PC-3 (cell line): ENCODE measurements around the gene GATAD2A.

Experiments used
- CTCF ChIP-seq: fragments of 300-600 bp; sonication (generic); conservative IDR thresholded peaks from 2 replicates; pipeline ENCODE4 v1.5.1; 2017; ENCODE audit warnings: antibody characterized with exemption, low read depth, mild to moderate bottlenecking, low read length
- EZH2 ChIP-seq: fragments of 300-600 bp; sonication (generic); IDR thresholded peaks from one replicate; pipeline ENCODE4 v1.6.1; 2017; ENCODE audit warnings: antibody characterized with exemption, mild to moderate bottlenecking, low read length; ENCODE audit not compliant: unreplicated experiment
- EZH2phosphoT487 ChIP-seq: fragments of 300-600 bp; sonication (generic); IDR thresholded peaks from 2 replicates; pipeline ENCODE4 v1.6.1; 2018; ENCODE audit warnings: mild to moderate bottlenecking, antibody characterized with exemption, low read length, borderline replicate concordance

DNA sequence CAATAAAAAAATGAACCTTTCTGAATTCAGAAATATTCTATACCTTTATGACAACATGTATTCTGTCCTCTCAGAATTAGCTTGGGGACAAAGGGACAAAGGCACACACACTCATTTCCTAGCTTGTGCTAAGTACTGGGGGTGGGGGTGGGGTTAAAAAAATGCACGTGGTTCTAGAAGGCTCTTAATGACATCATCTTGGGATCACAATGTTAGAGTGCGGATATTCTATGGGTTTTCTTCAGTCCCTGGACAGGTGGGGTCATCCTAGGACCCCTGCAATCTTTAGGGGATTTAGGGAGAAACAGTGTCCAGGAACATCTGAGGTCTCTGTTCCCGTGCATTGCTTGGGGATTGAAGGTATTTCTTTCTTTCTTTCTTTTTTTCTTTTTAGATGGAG is 21.8 kb downstream of the GATAD2A start:
- TF ChIP-seq EZH2phosphoT487 (no peak), CTCF (no peak), EZH2 (no peak)
